Stimulated activated CD8-positive, alpha-beta memory T cell treated with anti-CD3 and anti-CD28 coated beads, Interleukin-12 subunit alpha, Interleukin-12 subunit beta, amount 100 ng/mL, for 1 hour (primary cell): ENCODE results near the gene DNAJC21.
A peak's percentile ranks its signal among the peaks of the same experiment; 100 is the strongest.
"Not testable (repeated sequence)": the region's sequence is repeated elsewhere in the genome, so short reads cannot be mapped to it uniquely, and the experiment has no call there.

Experiments
- DNase-seq: peaks from one replicate; pipeline ENCODE4 v3.0.0-alpha.2; 2020; ENCODE audit warnings: low read depth

DNAJC21 gene

GRCh38 chr5:34929134-34929719, at the start of gene DNAJC21:
DNAJC21 (plus strand) TSS chr5:34929559; CDS start chr5:34929820, 261 bp downstream.
- peak; percentile 95 for DNase-seq

GRCh38 chr5:34881246-34881645, 48.1 kb upstream of the DNAJC21 start:
- no peak for DNase-seq

- DNase-seq = no peak
These were observed 42.8 kb upstream of the DNAJC21 start for GRCh38 chr5:34886392-34887119.

GRCh38 chr5:34889394-34889793, 40.0 kb upstream of the DNAJC21 start:
- no peak for DNase-seq

- no peak for DNase-seq
These were observed 37.4 kb upstream of the DNAJC21 start for GRCh38 chr5:34891981-34892380.

GRCh38 chr5:34892414-34892813, 36.9 kb upstream of the DNAJC21 start:
- DNase-seq = no peak

GRCh38 chr5:34894716-34895115, 34.6 kb upstream of the DNAJC21 start:
- no peak for DNase-seq

- no peak for DNase-seq
These were observed 33.5 kb upstream of the DNAJC21 start for GRCh38 chr5:34895641-34896419.

- no peak for DNase-seq
These were observed 31.7 kb upstream of the DNAJC21 start for GRCh38 chr5:34897646-34898045.

- DNase-seq = peak; percentile 44
These were observed 31.0 kb upstream of the DNAJC21 start for GRCh38 chr5:34898258-34898895.

- DNase-seq = no peak
These were observed 30.3 kb upstream of the DNAJC21 start for GRCh38 chr5:34899066-34899465.

- no peak for DNase-seq
These were observed 28.7 kb upstream of the DNAJC21 start for GRCh38 chr5:34900652-34901051.

GRCh38 chr5:34903260-34903659, 26.1 kb upstream of the DNAJC21 start:
- no peak for DNase-seq

GRCh38 chr5:34905564-34905963, 23.8 kb upstream of the DNAJC21 start:
- no peak for DNase-seq

- DNase-seq = no peak
These were observed 16.3 kb upstream of the DNAJC21 start for GRCh38 chr5:34913072-34913471.

GRCh38 chr5:34914671-34915138, 14.7 kb upstream of the DNAJC21 start:
- no peak for DNase-seq

- DNase-seq = peak; percentile 86
These were observed 14.1 kb upstream of the DNAJC21 start, which contains the start of the genes BRIX1 and RAD1 for GRCh38 chr5:34915139-34915855. BRIX1 (plus strand) TSS chr5:34915711; CDS start chr5:34915739, 28 bp downstream. RAD1 (minus strand) TSS chr5:34915504; CDS start chr5:34914892, 612 bp downstream.

GRCh38 chr5:34915856-34916192, 13.5 kb upstream of the DNAJC21 start:
- no peak for DNase-seq

GRCh38 chr5:34916518-34916917, 12.8 kb upstream of the DNAJC21 start:
- DNase-seq = no peak

- DNase-seq = no peak
These were observed 11.3 kb upstream of the DNAJC21 start for GRCh38 chr5:34918025-34918424.

- no peak for DNase-seq
These were observed 10.3 kb upstream of the DNAJC21 start for GRCh38 chr5:34919077-34919476.

GRCh38 chr5:34923256-34923655, 6.1 kb upstream of the DNAJC21 start:
- DNase-seq = not testable (repeated sequence)
